Naive thymus-derived CD8-positive, alpha-beta T cell (primary cell): ENCODE results near the gene TOMM5. TPM values are rescaled to one million over a fixed set of nuclear protein-coding genes. Genes with fewer than 3 reads are reported as not detected.

Experiments
- ATAC-seq, 2 donors: fragments of 150-1000 bp; cut with Tn5 transposase in 1 of 2; sonication (Bioruptor Pico), chemical (Tn5 transposase) in 1 of 2; 1 replicate in 1 of 2; 2 replicates in 1 of 2; pipeline ENCODE4 v1.10.0; 2021; ENCODE audit warnings: mild to moderate bottlenecking in 2 of 2, moderate library complexity in 2 of 2
- POLR2A ChIA-PET: fragments of 350-600 bp; sonication (Branson Sonifier 250); formaldehyde crosslinking; loops from one replicate; lab custom pipeline; 2021; ENCODE audit warnings: antibody characterized with exemption; lab: Charles Lee
- DNase-seq, 10 donors: peaks; one replicate each; pipeline versions ENCODE4 v3.0.0 to v3.0.0-alpha.2; 2020 to 2022
- H3K27ac Mint-ChIP-seq, 10 donors: one replicate each; pipeline ENCODE4 v1.8.0; 2020 to 2022; ENCODE audit warnings: mild to moderate bottlenecking in 10 of 10, mixed read lengths in 10 of 10, moderate library complexity in 4 of 10, inconsistent platforms in 1 of 10
- H3K27me3 Mint-ChIP-seq, 5 donors: one replicate each; pipeline ENCODE4 v1.8.0; 2021 to 2022; ENCODE audit warnings: mixed read lengths in 5 of 5
- H3K36me3 Mint-ChIP-seq, 3 donors: one replicate each; pipeline ENCODE4 v1.8.0; 2020 to 2022; ENCODE audit warnings: mixed read lengths in 3 of 3, mild to moderate bottlenecking in 2 of 3, inconsistent platforms in 1 of 3
- H3K4me1 Mint-ChIP-seq, 4 donors: one replicate each; pipeline ENCODE4 v1.8.0; 2021 to 2022; ENCODE audit warnings: mixed read lengths in 4 of 4
- H3K4me3 Mint-ChIP-seq, 10 donors: one replicate each; pipeline ENCODE4 v1.8.0; 2020 to 2022; ENCODE audit warnings: mild to moderate bottlenecking in 10 of 10, mixed read lengths in 10 of 10, moderate library complexity in 6 of 10, inconsistent platforms in 1 of 10
- H3K9me3 Mint-ChIP-seq, 9 donors: one replicate each; pipeline ENCODE4 v1.8.0; 2020 to 2022; ENCODE audit warnings: mixed read lengths in 9 of 9, mild to moderate bottlenecking in 3 of 9, inconsistent platforms in 1 of 9, moderate library complexity in 1 of 9
- polyA plus RNA-seq, 3 donors: library from polyadenylated mRNA; unstranded; fragments of 300-500 nt; fragmentation: Illumina TruSeq; gene quantifications; one replicate each; pipeline ENCODE4 v1.2.3, GENCODE V29; 2021
- total RNA-seq, 8 experiments: library from RNA in 2 of 8; stranded (reverse) in 2 of 8; gene quantifications; one replicate each; pipeline ENCODE4 v1.2.3 and lab custom pipeline; 2021 to 2026

The TOMM5 gene
- total and polyA plus RNA-seq, 5 experiments from 2014 or later, result 46.4 to 176 (median 145) TPM

DNA sequence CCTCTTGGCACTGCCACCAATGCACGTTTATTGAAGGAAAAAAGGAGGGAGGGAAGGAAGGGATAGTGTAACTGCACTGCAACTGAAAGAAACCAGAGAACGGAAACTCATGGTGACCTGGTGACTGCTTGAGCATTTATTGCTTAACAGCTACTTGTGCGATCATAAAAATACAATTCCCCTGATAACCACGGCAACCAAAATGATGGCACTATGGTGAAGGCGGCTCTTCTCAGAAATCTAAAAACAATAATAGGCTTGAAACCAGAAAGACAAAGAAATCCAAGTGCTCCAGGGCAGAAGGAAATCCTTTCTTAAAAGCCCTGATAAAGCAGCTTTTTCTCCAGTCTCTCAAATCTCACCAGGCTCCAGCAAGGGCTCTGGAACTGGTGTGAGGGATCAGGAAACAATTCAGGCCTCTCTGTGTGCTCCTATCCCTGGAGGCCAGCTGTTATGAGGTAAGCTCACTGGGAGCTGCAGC is 18.1 kb downstream of the TOMM5 start:
- no peak for ATAC-seq
- no peaks in the 10 kb centered on the region for H3K9me3 Mint-ChIP-seq
- POLR2A ChIA-PET, result no interaction called here
- H3K4me1 Mint-ChIP-seq, result peaks cover 7 to 31% (median 21%) of the 10 kb centered on the region in 4 donors
- no peak overlapping the region for H3K27ac Mint-ChIP-seq
- no peak for DNase-seq
- peaks cover 0 to 2% (median 0%) of the 10 kb centered on the region in 3 donors for H3K36me3 Mint-ChIP-seq
- peaks cover 0 to 2% (median 0%) of the 10 kb centered on the region in 5 donors for H3K27me3 Mint-ChIP-seq
- peak overlapping the region in 2 of 10 donors; percentile 30 to 87 for H3K4me3 Mint-ChIP-seq

DNA sequence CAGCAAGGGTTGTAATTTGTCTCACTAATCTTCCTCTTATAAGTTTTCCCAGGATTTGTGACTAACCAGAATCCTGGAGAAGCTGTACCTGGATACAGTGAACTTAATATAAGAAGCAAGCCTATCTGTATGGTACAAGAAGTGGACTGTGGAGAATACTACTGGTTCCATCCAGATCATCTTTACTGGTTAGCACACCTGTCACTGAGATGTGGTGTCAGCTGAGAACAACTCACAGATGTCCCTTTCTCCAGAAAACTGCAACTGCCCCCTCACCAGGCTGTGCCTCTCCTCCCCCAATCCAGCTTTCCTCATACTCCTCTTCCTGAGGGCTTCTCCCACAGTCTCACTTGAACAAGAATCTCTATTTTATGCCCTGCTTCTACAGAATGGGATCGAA is 21.1 kb downstream of the TOMM5 start:
- Mint-ChIP-seq H3K27ac (no peak overlapping the region), H3K9me3 (no peaks in the 10 kb centered on the region), H3K4me3 (no peak overlapping the region), H3K36me3 (peaks cover 0 to 5% (median 4%) of the 10 kb centered on the region in 3 donors), H3K27me3 (peaks cover 0 to 2% (median 0%) of the 10 kb centered on the region in 5 donors), H3K4me1 (peaks cover 4 to 33% (median 10%) of the 10 kb centered on the region in 4 donors)
- ATAC-seq, result no peak
- DNase-seq, result no peak
- POLR2A ChIA-PET, result no interaction called here

DNA sequence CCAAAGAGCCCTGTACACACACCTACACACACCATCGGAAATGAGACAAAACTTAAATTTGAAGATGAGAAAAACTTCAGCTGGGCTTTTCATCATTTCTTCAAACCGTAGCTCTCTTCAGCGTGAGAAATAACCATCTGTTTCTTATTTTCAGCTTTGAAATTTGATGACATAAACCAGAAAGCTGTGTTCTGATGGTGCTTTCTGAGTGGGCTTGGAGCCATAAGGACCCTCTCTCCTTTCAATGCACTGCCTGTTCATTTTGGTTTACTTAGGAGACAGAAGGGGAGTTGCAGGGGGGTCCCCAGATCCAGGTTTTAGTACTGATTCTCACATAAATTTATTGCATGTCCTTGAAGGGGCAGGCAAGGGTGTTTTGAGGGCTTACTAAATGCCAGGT is 25.7 kb downstream of the TOMM5 start:
- H3K4me3 Mint-ChIP-seq, result no peak overlapping the region
- no peak overlapping the region for H3K27ac Mint-ChIP-seq
- H3K9me3 Mint-ChIP-seq, result peaks cover 0 to 22% (median 6%) of the 10 kb centered on the region in 9 donors
- DNase-seq (no peak), ATAC-seq (no peak)
- H3K36me3 Mint-ChIP-seq, result peaks cover 9 to 15% (median 10%) of the 10 kb centered on the region in 3 donors
- peaks cover 0 to 43% (median 2%) of the 10 kb centered on the region in 4 donors for H3K4me1 Mint-ChIP-seq
- peaks cover 0 to 2% (median 0%) of the 10 kb centered on the region in 5 donors for H3K27me3 Mint-ChIP-seq
- POLR2A ChIA-PET, result interaction anchor here (1.9 kb wide), 1 partner anchor 9 kb away, joined by 4 read pairs; the partner anchor contains the start of gene FBXO10

DNA sequence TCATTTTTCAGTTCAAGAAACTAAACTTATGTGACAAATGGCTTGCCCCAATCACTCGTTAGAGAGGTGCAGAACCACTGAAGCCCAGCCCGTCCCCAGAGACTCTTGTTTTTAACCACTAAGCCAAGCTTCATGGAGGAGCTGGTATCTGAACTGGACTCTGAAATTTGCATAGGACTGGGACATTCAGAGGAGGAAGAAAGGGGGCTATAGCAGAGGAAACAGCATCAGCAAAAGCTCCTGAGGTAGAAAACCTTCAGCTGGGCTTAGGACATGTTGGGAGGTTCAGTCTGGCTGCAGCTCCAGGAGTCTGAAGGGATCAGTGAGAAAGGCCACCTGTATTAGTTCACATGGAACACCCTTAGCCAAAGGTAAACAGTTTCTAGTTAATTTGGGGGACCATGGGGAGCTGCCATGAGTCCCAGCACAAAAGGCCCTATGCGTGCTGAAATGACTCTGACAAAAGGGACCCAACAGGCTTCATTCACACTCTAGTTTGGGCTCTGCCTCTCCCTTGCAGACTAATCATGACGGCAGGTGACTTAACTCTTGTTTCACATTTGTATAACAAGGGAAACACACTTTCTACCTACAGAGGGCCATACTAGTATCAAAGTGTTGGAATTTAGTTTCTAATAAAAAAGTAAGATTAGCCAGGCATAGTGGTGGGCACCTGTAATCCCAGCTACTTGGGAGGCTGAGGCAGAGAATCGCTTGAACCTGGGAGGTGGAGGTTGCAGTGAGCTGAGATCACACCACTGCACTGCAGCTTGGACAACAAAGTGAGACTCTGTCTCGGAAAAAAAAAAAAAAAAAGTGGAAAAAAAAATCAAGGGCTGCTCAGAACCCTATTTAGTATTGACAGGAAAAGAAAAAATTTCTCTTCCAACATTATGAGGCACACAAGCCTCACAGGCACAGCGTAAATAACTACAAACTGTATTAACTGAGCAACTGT is 26.5 kb downstream of the TOMM5 start:
- POLR2A ChIA-PET, result interaction anchor here (1.9 kb wide), 1 partner anchor 10 kb away, joined by 4 read pairs; the partner anchor contains the start of gene FBXO10
- Mint-ChIP-seq H3K27ac (peak overlapping the region in 1 of 10 donors; percentile 32), H3K9me3 (peaks cover 0 to 22% (median 6%) of the 10 kb centered on the region in 9 donors), H3K36me3 (peaks cover 9 to 15% (median 10%) of the 10 kb centered on the region in 3 donors), H3K4me1 (peaks cover 0 to 48% (median 2%) of the 10 kb centered on the region in 4 donors), H3K27me3 (peaks cover 0 to 2% (median 0%) of the 10 kb centered on the region in 5 donors), H3K4me3 (peak overlapping the region in 1 of 10 donors; percentile 15)
- ATAC-seq (no peak), DNase-seq (no peak)

DNA sequence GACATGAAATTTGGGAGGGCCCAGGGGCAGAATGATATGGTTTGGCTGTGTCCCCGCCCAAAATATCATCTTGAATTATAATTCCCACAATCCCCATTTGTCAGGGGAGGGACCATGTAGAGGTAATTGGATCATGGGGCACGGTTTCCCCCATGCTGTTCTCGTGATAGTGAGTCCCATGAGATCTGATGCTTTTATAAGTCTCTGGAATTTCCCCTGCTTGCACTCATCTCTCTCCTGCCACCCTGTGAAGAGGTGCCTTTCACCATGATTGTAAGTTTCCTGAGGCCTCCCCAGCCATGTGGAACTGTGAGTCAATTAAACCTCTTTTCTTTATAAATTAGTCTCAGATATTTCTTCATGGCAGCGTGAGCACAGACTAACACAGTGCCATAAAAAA is 27.5 kb downstream of the TOMM5 start:
- POLR2A ChIA-PET, result no interaction called here
- no peak overlapping the region for H3K27ac Mint-ChIP-seq
- peaks cover 9 to 15% (median 10%) of the 10 kb centered on the region in 3 donors for H3K36me3 Mint-ChIP-seq

DNA sequence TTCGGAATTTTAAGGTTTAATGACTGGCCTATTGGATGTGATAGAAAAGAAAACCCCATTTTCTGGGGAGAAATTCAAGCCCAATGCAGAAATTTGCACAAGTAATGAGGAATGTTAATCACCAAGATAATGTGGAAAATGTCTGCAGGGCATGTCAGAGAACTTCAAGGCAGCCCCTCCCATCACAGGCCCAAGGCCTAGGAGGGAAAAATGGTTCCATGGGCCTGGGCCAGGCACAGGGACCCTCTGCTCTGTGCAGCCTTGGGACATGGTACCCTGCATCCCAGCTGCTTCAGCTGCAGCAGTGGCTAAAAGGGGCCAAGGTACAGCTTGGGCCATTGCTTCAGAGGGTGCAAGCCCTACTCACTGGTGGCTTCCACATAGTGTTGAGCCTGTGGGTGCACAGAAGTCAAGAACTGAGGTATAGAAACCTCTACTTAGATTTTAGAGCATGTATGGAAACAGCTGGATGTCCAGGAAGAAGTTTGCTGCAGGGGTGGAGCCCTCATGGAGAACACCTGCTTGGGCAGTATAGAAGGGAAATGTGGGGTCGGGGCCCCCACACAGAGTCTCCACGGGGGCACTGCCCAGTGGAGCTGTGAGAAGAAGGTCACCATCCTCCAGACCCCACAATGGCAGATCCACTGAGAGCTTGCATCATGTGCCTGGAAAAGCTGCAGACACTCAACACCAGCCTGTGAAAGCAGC is 28.4 kb downstream of the TOMM5 start:
- H3K9me3 Mint-ChIP-seq, result peaks cover 0 to 22% (median 6%) of the 10 kb centered on the region in 9 donors
- peaks cover 0 to 2% (median 0%) of the 10 kb centered on the region in 5 donors for H3K27me3 Mint-ChIP-seq
- H3K27ac Mint-ChIP-seq, result no peak overlapping the region
- H3K4me1 Mint-ChIP-seq, result peaks cover 0 to 48% (median 2%) of the 10 kb centered on the region in 4 donors
- DNase-seq (no peak), ATAC-seq (no peak)
- POLR2A ChIA-PET, result no interaction called here
- H3K4me3 Mint-ChIP-seq, result no peak overlapping the region
- H3K36me3 Mint-ChIP-seq, result peaks cover 9 to 15% (median 10%) of the 10 kb centered on the region in 3 donors

More for the DNA sequence above, 27.5 kb downstream of the TOMM5 start:
- no peak for ATAC-seq
- H3K4me3 Mint-ChIP-seq, result no peak overlapping the region
- DNase-seq, result no peak
- H3K27me3 Mint-ChIP-seq, result peaks cover 0 to 2% (median 0%) of the 10 kb centered on the region in 5 donors
- H3K4me1 Mint-ChIP-seq, result peaks cover 0 to 48% (median 2%) of the 10 kb centered on the region in 4 donors
- H3K9me3 Mint-ChIP-seq, result peaks cover 0 to 22% (median 6%) of the 10 kb centered on the region in 9 donors

DNA sequence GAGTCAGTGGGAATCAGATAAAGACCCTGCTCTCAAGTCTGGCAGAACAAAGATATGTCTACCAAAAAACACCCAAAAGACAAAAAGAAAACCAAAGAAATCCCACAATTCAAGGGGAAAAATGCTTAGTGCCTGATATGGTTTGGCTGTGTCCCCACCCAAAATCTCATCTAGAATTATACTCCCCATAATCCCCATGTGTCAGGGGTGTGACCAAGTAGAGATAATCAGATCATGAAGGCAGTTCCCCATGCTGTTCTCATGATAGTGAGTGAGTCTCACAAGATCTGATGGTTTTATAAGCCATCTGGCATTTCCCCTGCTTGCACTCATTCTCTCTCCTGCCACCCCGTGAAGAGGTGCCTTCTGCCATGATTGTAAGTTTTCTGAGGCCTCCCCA is 29.6 kb downstream of the TOMM5 start:
- Mint-ChIP-seq H3K9me3 (peaks cover 0 to 22% (median 6%) of the 10 kb centered on the region in 9 donors), H3K36me3 (peaks cover 4 to 15% (median 7%) of the 10 kb centered on the region in 3 donors), H3K27me3 (no peaks in the 10 kb centered on the region), H3K4me1 (peaks cover 0 to 43% (median 1%) of the 10 kb centered on the region in 4 donors), H3K27ac (peak overlapping the region in 1 of 10 donors; percentile 9), H3K4me3 (no peak overlapping the region)
- DNase-seq, result no peak
- no peak for ATAC-seq
- POLR2A ChIA-PET, result no interaction called here

DNA sequence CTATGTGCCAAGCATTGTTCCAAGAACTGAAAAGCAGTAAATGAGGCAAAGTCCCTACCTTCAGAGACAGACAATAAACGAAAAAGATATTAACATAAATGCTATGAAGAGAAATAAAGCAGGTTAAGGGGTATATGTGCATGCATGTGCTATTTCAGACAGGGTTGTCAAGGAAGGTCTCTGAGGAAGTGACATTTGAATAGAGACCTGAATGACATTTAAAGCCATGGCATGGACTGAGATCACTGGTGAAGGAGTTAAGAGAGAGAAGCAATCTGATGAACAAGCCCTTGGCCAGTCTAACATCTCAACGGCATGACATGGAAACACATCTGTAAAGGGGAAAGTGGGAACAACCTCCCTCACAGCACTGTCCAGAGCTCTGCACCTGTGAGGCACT is 30.7 kb downstream of the TOMM5 start:
- Mint-ChIP-seq H3K9me3 (peaks cover 0 to 22% (median 6%) of the 10 kb centered on the region in 9 donors), H3K27ac (no peak overlapping the region), H3K27me3 (no peaks in the 10 kb centered on the region), H3K36me3 (peaks cover 4 to 15% (median 7%) of the 10 kb centered on the region in 3 donors), H3K4me1 (peaks cover 0 to 36% (median 1%) of the 10 kb centered on the region in 4 donors), H3K4me3 (peak overlapping the region in 1 of 10 donors; percentile 32)
- DNase-seq (no peak), ATAC-seq (no peak)
- POLR2A ChIA-PET, result no interaction called here

DNA sequence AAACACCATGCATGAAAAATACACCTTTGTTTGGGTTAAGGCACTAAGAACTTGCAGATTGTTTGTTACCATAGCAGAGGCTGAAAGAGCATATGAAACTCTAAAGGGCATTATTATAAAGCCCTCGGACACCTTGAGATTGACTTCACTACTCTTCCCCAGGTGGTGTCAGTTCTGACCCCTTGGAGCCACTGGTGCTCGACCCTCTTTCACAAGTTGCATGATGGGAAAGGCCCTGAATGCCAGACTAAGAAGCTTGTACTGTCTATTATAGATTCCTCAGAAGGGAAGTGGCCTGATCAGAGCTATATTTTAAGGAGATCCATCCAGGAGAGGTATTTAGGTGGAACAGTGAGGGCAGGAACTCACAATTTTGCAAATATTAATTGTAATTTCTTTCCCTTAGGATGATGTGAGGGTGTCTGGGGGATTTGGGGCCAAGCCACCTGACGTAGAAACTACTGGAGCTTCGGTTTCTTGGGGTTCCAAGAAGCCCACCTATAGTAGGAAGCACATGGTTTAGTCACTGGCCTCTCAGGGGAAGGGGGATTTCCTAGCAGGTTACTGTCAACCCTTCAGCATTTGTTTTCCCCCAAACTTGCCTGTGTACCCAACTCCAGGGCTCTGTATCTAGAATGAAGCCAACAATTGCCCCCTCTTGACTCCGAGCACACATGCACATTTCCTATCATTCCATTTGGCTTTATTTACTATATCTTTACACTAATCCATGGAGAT is 32.4 kb downstream of the TOMM5 start:
- H3K27ac Mint-ChIP-seq, result no peak overlapping the region
- DNase-seq (no peak), ATAC-seq (no peak)
- no peaks in the 10 kb centered on the region for H3K27me3 Mint-ChIP-seq
- peaks cover 4 to 10% (median 7%) of the 10 kb centered on the region in 3 donors for H3K36me3 Mint-ChIP-seq
- H3K4me3 Mint-ChIP-seq, result no peak overlapping the region
- POLR2A ChIA-PET, result no interaction called here
- peaks cover 0 to 17% (median 5%) of the 10 kb centered on the region in 9 donors for H3K9me3 Mint-ChIP-seq
- H3K4me1 Mint-ChIP-seq, result peaks cover 0 to 24% (median 1%) of the 10 kb centered on the region in 4 donors

DNA sequence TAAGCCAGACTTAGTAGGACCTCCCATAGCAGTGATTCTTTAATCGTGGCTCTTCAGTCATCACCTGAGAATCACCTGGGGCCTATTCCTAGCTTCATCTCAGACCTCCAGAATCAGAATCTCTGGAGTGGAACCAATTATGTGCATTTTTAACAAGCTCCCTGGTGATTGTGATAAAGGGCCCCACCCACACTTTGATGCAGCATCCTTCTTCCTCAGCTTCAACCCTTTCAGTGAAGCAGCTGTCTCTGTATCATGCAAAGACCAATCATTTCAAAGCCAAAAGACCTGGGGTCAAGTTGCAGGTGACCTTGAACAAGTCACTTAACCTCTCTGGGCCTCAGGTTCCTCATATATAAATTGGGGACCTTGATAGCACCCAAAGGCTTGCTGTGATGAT is 33.3 kb downstream of the TOMM5 start:
- no peak for ATAC-seq
- peaks cover 0 to 23% (median 1%) of the 10 kb centered on the region in 4 donors for H3K4me1 Mint-ChIP-seq
- peaks cover 0 to 8% (median 1%) of the 10 kb centered on the region in 9 donors for H3K9me3 Mint-ChIP-seq

DNA sequence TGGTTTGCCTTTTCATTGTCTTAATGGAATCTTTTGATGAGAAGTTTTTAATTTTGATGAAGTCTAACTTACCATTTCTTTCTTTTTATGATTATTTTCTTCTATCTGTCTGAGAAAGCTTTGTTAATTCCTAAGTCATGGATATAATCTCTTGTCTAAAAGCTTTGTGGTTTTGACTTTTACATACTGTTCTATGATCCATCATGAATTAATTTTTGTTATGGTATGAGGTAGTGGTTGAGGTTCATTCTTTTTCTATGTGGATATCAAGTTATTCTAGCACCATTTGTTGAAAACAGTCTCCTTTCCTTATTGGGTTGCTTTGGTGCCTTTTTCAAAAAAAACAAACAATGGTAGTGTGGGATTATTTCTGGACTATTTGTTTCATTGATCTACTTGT is 36.6 kb downstream of the TOMM5 start:
- ATAC-seq, result no peak

More for the DNA sequence above, 33.3 kb downstream of the TOMM5 start:
- POLR2A ChIA-PET, result no interaction called here
- Mint-ChIP-seq H3K27me3 (no peaks in the 10 kb centered on the region), H3K27ac (no peak overlapping the region), H3K4me3 (no peak overlapping the region), H3K36me3 (peaks cover 2 to 7% (median 5%) of the 10 kb centered on the region in 3 donors)
- no peak for DNase-seq

DNA sequence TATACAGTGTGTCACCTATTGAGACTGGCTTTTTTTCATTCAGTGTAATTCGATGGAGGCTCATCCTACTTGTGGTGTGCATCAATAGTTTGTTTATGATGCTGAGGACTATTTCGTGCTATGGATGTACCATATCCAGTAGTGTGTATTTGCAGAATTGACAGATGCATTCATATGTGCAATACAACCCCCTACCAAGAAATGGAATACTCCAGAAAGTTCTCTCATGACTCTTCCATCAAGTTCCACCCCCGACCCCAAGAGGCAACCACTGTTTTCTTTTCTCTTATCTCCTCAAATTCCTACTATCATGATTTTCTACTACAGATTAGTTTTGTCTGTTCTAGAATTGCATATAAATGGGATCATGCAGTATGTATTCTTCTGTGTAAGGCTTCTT is 38.1 kb downstream of the TOMM5 start:
- no peaks in the 10 kb centered on the region for H3K9me3 Mint-ChIP-seq
- no peak for ATAC-seq
- no peak overlapping the region for H3K27ac Mint-ChIP-seq
- H3K36me3 Mint-ChIP-seq, result no peaks in the 10 kb centered on the region
- no peaks in the 10 kb centered on the region for H3K27me3 Mint-ChIP-seq
- no peaks in the 10 kb centered on the region for H3K4me1 Mint-ChIP-seq
- POLR2A ChIA-PET, result no interaction called here
- no peak overlapping the region for H3K4me3 Mint-ChIP-seq
- DNase-seq, result no peak

More for the DNA sequence above, 36.6 kb downstream of the TOMM5 start:
- no peaks in the 10 kb centered on the region for H3K27me3 Mint-ChIP-seq
- H3K27ac Mint-ChIP-seq, result no peak overlapping the region
- DNase-seq, result no peak
- no peak overlapping the region for H3K4me3 Mint-ChIP-seq
- H3K36me3 Mint-ChIP-seq, result no peaks in the 10 kb centered on the region
- no peaks in the 10 kb centered on the region for H3K9me3 Mint-ChIP-seq
- POLR2A ChIA-PET, result no interaction called here
- H3K4me1 Mint-ChIP-seq, result no peaks in the 10 kb centered on the region
